Measurements from ENCODE around the gene WRNIP1. TPM values are rescaled to one million over a fixed set of nuclear protein-coding genes. Genes with fewer than 3 reads are reported as not detected.

Gene WRNIP1
- total and polyA plus RNA-seq, 2 of the 8 experiments (the other 6 are each of a cell fraction or from before 2014, with no cell fraction given): 38.2 to 39.2 TPM

GRCh38 chr6:2781685-2782355 lies 16.6 kb downstream of the WRNIP1 start:
- DNase-seq (ENCODE audit: low read depth in 1 of 2, low spot score in 2 of 2) (no peak), FAIRE-seq (no peak)
- CTCF ChIA-PET (ENCODE audit: partially characterized antibody): interaction anchor here (0.8 to 3.1 kb wide), 10 partner anchors 10 to 207 kb away, joined by 3 to 20 read pairs (median 6); no protein-coding TSS in a partner anchor
- Histone ChIP-seq H2BK120ac (replicated peaks; ENCODE audit: low read depth, low read length) (no peak overlapping the region), H4K8ac (ENCODE audit: extremely low read depth, insufficient read depth, low read length) (no peak overlapping the region), H2BK15ac (ENCODE audit: low read length) (no peak overlapping the region), H2BK12ac (ENCODE audit: low read depth, low read length) (no peak overlapping the region), H3K9me3 (ENCODE audit: insufficient read depth in 2 of 2, low read depth in 1 of 2, low read length in 1 of 2) (no peaks in the 10 kb centered on the region), H3K14ac (ENCODE audit: insufficient read length) (no peak overlapping the region), H3K79me2 (ENCODE audit: control insufficient read depth in 1 of 2, insufficient read depth in 2 of 2, low read length in 2 of 2) (peaks cover 0 to 42% of the 10 kb centered on the region in 2 experiments; a peak in 3 of 4 replicates), H2BK20ac (ENCODE audit: low read length) (no peak overlapping the region), H3K4me1 (replicated peaks in 1 of 4; ENCODE audit: control insufficient read depth in 3 of 4, insufficient read depth in 4 of 4, low read length in 3 of 4) (peaks cover 0 to 3% (median 0%) of the 10 kb centered on the region in 4 experiments; a peak in 2 of 7 replicates), H2AFZ (ENCODE audit: low read length) (no peak overlapping the region), H2AK5ac (ENCODE audit: low read depth, low read length) (no peak overlapping the region), H3K36me3 (ENCODE audit: control insufficient read depth in 2 of 4, insufficient read depth in 4 of 4, low read length in 3 of 4) (peaks cover 0 to 20% (median 7%) of the 10 kb centered on the region in 4 experiments; a peak in 4 of 8 replicates), H3K4ac (replicated peaks; ENCODE audit: insufficient read length, low read depth, low read length) (no peak overlapping the region), H3K27ac (ENCODE audit: low read depth, low read length) (no peak overlapping the region), H3K9ac (replicated peaks in 1 of 4; ENCODE audit: extremely low read depth in 1 of 4, low read depth in 3 of 4, low read length in 3 of 4) (no peak overlapping the region), H4K91ac (replicated peaks; ENCODE audit: insufficient read length, low read length) (no peak overlapping the region), H3K56ac (replicated peaks; ENCODE audit: insufficient read length, low read depth, low read length) (no peak overlapping the region), H3K23me2 (ENCODE audit: low read depth, low read length) (no peaks in the 10 kb centered on the region), H2BK5ac (ENCODE audit: low read depth, low read length) (no peak overlapping the region), H3K23ac (ENCODE audit: insufficient read length) (no peak overlapping the region), H3K79me1 (ENCODE audit: low read depth, low read length) (peaks cover 14% of the 10 kb centered on the region), H3K18ac (ENCODE audit: extremely low read depth, low read length) (no peak overlapping the region), H3K4me3 (ENCODE audit: extremely low read depth in 1 of 4, insufficient read depth in 2 of 4, low read depth in 3 of 4, low read length in 4 of 4) (no peak overlapping the region), H4K20me1 (replicated peaks in 1 of 2; ENCODE audit: control insufficient read depth in 1 of 2, insufficient read depth in 2 of 2, low read length in 2 of 2) (peaks cover 0 to 9% of the 10 kb centered on the region in 2 experiments), H3K27me3 (replicated peaks in 1 of 4; ENCODE audit: control insufficient read depth in 3 of 4, extremely low read depth in 1 of 4, insufficient read depth in 3 of 4, low read length in 3 of 4) (no peaks in the 10 kb centered on the region), H4K5ac (ENCODE audit: insufficient read length, low read depth, low read length) (no peak overlapping the region), H3K4me2 (ENCODE audit: insufficient read depth in 1 of 2, low read depth in 2 of 2, low read length in 2 of 2) (no peak overlapping the region)
- WGBS, 2 experiments (ENCODE audit: extremely low coverage in 1 of 2, insufficient coverage in 1 of 2, insufficient read length in 1 of 2, insufficient replicate concordance in 2 of 2, low coverage in 1 of 2, low lambda C conversion rate in 2 of 2, missing lambda C conversion rate in 1 of 2): 93% methylated on average over 7 of the region's 7 CpGs; no CpG with 5 or more reads in 1 of the 2 experiments
- POLR2A ChIA-PET (ENCODE audit: partially characterized antibody): interaction anchor here (0.9 to 2.9 kb wide), 4 partner anchors 8 to 18 kb away, joined by 3 to 16 read pairs (median 4); partner anchors contain the start of gene WRNIP1
- TF ChIP-seq RAD21 (IDR thresholded peaks at IDR 0.05 in 1 of 2, conservative IDR thresholded peaks at IDR 0.05 in 1 of 2; ENCODE audit: low read depth in 2 of 2, low read length in 2 of 2) (no peak), SIX5 (IDR thresholded peaks at IDR 0.05; ENCODE audit: low read depth, low read length) (no peak), GABPA (IDR thresholded peaks at IDR 0.05; ENCODE audit: borderline replicate concordance, insufficient read depth, low read length) (no peak), EP300 (IDR thresholded peaks at IDR 0.05; ENCODE audit: borderline replicate concordance in 1 of 2, low read depth in 2 of 2, low read length in 2 of 2) (no peak), GTF2F1 (IDR thresholded peaks at IDR 0.05; ENCODE audit: borderline replicate concordance, low read depth, low read length) (no peak), E2F6 (IDR thresholded peaks at IDR 0.05) (no peak), TCF12 (IDR thresholded peaks at IDR 0.05; ENCODE audit: low read depth, low read length) (no peak), ASH2L (IDR thresholded peaks at IDR 0.05; ENCODE audit: low read length) (no peak)
- TF ChIP-seq, protein P1, sequence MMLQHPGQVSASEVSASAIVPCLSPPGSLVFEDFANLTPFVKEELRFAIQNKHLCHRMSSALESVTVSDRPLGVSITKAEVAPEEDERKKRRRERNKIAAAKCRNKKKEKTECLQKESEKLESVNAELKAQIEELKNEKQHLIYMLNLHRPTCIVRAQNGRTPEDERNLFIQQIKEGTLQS (IDR thresholded peaks at IDR 0.05; ENCODE audit: insufficient read depth, low read depth, low read length): no peak
- TF ChIP-seq, protein P2, sequence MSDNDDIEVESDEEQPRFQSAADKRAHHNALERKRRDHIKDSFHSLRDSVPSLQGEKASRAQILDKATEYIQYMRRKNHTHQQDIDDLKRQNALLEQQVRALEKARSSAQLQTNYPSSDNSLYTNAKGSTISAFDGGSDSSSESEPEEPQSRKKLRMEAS (IDR thresholded peaks at IDR 0.05): no peak

Measured in H1 (cell line).